ENCODE data around the gene AGAP4. TPM values are rescaled to one million over a fixed set of nuclear protein-coding genes. Genes with fewer than 3 reads are reported as not detected.
"Not testable (repeated sequence)": the region's sequence is repeated elsewhere in the genome, so short reads cannot be mapped to it uniquely, and the experiment has no call there.

Gene AGAP4
- total RNA-seq, 1 donor from 2014 or later: 18.4 TPM

DNA sequence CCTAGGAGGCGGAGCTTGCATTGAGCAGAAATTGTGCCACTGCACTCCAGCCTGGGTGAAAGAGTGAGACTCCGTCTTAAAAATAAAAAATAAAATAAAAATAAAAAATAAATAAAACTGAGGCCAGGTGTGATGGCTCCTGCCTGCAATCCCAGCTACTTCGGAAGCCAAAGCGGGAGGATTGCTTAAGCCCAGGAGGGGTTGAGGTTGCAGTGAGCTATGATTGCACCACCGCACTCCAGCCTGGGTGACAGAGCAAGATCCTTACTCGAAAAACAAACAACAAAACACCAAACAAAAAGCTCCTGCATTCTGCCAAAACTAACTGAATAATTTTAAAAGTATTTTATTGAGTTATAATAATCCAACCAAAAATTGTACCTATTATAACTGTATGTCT is 36.2 kb downstream of the AGAP4 start:
- H3K4me1 ChIP-seq (ENCODE audit: insufficient read depth, low read length): peaks cover 4% of the 10 kb centered on the region
- no peaks in the 10 kb centered on the region for H3K27me3 Mint-ChIP-seq (ENCODE audit: low read depth, unreplicated experiment)
- peaks cover 6% of the 10 kb centered on the region for H3K4me1 Mint-ChIP-seq (ENCODE audit: low read depth, unreplicated experiment)
- no peak for TF ChIP-seq EZH2 (IDR thresholded peaks at IDR 0.05; ENCODE audit: insufficient read depth, low read length)
- TF ChIP-seq, protein P1, sequence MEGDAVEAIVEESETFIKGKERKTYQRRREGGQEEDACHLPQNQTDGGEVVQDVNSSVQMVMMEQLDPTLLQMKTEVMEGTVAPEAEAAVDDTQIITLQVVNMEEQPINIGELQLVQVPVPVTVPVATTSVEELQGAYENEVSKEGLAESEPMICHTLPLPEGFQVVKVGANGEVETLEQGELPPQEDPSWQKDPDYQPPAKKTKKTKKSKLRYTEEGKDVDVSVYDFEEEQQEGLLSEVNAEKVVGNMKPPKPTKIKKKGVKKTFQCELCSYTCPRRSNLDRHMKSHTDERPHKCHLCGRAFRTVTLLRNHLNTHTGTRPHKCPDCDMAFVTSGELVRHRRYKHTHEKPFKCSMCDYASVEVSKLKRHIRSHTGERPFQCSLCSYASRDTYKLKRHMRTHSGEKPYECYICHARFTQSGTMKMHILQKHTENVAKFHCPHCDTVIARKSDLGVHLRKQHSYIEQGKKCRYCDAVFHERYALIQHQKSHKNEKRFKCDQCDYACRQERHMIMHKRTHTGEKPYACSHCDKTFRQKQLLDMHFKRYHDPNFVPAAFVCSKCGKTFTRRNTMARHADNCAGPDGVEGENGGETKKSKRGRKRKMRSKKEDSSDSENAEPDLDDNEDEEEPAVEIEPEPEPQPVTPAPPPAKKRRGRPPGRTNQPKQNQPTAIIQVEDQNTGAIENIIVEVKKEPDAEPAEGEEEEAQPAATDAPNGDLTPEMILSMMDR (IDR thresholded peaks at IDR 0.05; ENCODE audit: insufficient read depth, low read depth, low read length): no peak
- H3K4me3 Mint-ChIP-seq (ENCODE audit: unreplicated experiment): no peak overlapping the region
- no peaks in the 10 kb centered on the region for H3K9me3 ChIP-seq (ENCODE audit: insufficient read depth, low read depth, low read length)
- no peak overlapping the region for H3K9ac ChIP-seq (ENCODE audit: low read length)
- no peaks in the 10 kb centered on the region for H3K27me3 ChIP-seq (ENCODE audit: insufficient read depth, low read length)
- DNase-seq (ENCODE audit: low read depth) (no peak), FAIRE-seq (no peak)
- H3K36me3 ChIP-seq (ENCODE audit: insufficient read depth, low read length): no peaks in the 10 kb centered on the region
- H3K4me2 ChIP-seq (ENCODE audit: low read length): no peak overlapping the region
- no peaks in the 10 kb centered on the region for H3K36me3 Mint-ChIP-seq (ENCODE audit: low read depth, unreplicated experiment)
- H4K20me1 ChIP-seq (ENCODE audit: insufficient read depth, low read length): no peaks in the 10 kb centered on the region
- no peak overlapping the region for H3K27ac ChIP-seq (ENCODE audit: low read depth, low read length)
- H3K4me3 ChIP-seq (ENCODE audit: insufficient read depth, low read depth, low read length): no peak overlapping the region
- H2AFZ ChIP-seq (ENCODE audit: low read depth, low read length): no peak overlapping the region
- no peaks in the 10 kb centered on the region for H3K79me2 ChIP-seq (ENCODE audit: insufficient read depth, low read length)
- H3K9me3 Mint-ChIP-seq (ENCODE audit: unreplicated experiment): no peaks in the 10 kb centered on the region
- no peak overlapping the region for H3K27ac Mint-ChIP-seq (ENCODE audit: unreplicated experiment)

DNA sequence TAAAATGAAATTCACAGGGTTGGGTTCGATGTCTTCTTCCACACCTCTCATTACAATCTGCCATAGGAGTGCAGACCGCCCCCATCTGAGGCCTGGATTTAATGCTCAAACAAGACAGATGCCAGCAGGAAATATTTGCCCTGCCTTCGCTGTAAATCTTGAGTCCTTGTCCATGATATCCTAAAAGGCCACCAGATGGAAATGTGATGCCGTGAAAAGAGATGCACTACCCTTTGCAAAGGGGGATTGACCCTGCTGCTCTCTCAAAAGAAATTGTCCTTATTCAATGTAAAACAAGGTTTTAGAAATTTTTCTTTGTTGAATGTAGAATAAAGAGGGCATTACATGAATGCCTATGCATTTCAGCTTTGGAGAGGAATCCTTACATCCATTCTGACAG is 37.5 kb downstream of the AGAP4 start:
- Mint-ChIP-seq H3K27ac (ENCODE audit: unreplicated experiment) (no peak overlapping the region), H3K4me3 (ENCODE audit: unreplicated experiment) (no peak overlapping the region), H3K9me3 (ENCODE audit: unreplicated experiment) (peaks cover 4% of the 10 kb centered on the region), H3K36me3 (ENCODE audit: low read depth, unreplicated experiment) (no peaks in the 10 kb centered on the region), H3K4me1 (ENCODE audit: low read depth, unreplicated experiment) (peaks cover 12% of the 10 kb centered on the region), H3K27me3 (ENCODE audit: low read depth, unreplicated experiment) (no peaks in the 10 kb centered on the region)
- H4K20me1 ChIP-seq (ENCODE audit: insufficient read depth, low read length): no peaks in the 10 kb centered on the region
- no peaks in the 10 kb centered on the region for H3K36me3 ChIP-seq (ENCODE audit: insufficient read depth, low read length)
- H2AFZ ChIP-seq (ENCODE audit: low read depth, low read length): no peak overlapping the region
- no peaks in the 10 kb centered on the region for H3K27me3 ChIP-seq (ENCODE audit: insufficient read depth, low read length)
- peaks cover 2% of the 10 kb centered on the region for H3K4me1 ChIP-seq (ENCODE audit: insufficient read depth, low read length)
- no peak for TF ChIP-seq EZH2 (IDR thresholded peaks at IDR 0.05; ENCODE audit: insufficient read depth, low read length)
- TF ChIP-seq, protein P1 (IDR thresholded peaks at IDR 0.05; ENCODE audit: insufficient read depth, low read depth, low read length): no peak
- FAIRE-seq: no peak
- H3K4me3 ChIP-seq (ENCODE audit: insufficient read depth, low read depth, low read length): no peak overlapping the region
- no peaks in the 10 kb centered on the region for H3K9me3 ChIP-seq (ENCODE audit: insufficient read depth, low read depth, low read length)
- H3K27ac ChIP-seq (ENCODE audit: low read depth, low read length): no peak overlapping the region
- no peak overlapping the region for H3K9ac ChIP-seq (ENCODE audit: low read length)
- no peak for DNase-seq (ENCODE audit: low read depth)
- no peaks in the 10 kb centered on the region for H3K79me2 ChIP-seq (ENCODE audit: insufficient read depth, low read length)
- H3K4me2 ChIP-seq (ENCODE audit: low read length): no peak overlapping the region

DNA sequence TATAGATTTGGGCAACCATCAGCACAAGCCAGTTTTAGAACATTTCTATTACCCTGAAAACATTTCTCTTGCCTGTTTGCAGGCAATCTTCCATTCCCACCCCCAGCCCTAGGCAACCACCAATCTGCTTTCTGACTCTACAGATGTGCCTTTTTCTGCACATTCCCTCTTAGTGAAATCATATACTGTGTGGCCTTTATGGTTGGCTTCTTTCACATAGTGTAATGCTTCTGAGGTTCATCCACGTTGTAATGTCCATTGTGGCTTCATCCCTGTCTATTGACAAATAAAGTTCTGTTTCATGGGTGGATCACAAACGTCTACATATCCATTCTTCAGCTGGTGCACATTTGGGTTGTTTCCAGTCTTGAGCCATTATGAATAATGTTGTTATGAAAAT is 42.3 kb downstream of the AGAP4 start:
- H3K4me2 ChIP-seq (ENCODE audit: low read length); H3K4me3 Mint-ChIP-seq (ENCODE audit: unreplicated experiment); H3K4me1 ChIP-seq (ENCODE audit: insufficient read depth, low read length); H3K27ac ChIP-seq (ENCODE audit: low read depth, low read length); H3K27me3 ChIP-seq (ENCODE audit: insufficient read depth, low read length); H3K36me3 Mint-ChIP-seq (ENCODE audit: low read depth, unreplicated experiment); H3K36me3 ChIP-seq (ENCODE audit: insufficient read depth, low read length); H3K9me3 ChIP-seq (ENCODE audit: insufficient read depth, low read depth, low read length); H3K9ac ChIP-seq (ENCODE audit: low read length); H2AFZ ChIP-seq (ENCODE audit: low read depth, low read length); H3K4me3 ChIP-seq (ENCODE audit: insufficient read depth, low read depth, low read length); H3K27me3 Mint-ChIP-seq (ENCODE audit: low read depth, unreplicated experiment); H3K79me2 ChIP-seq (ENCODE audit: insufficient read depth, low read length); H4K20me1 ChIP-seq (ENCODE audit: insufficient read depth, low read length); FAIRE-seq: not testable (repeated sequence)
- Mint-ChIP-seq H3K4me1 (ENCODE audit: low read depth, unreplicated experiment) (peaks cover 14% of the 10 kb centered on the region), H3K9me3 (ENCODE audit: unreplicated experiment) (peaks cover 12% of the 10 kb centered on the region), H3K27ac (ENCODE audit: unreplicated experiment) (peak overlapping the region; percentile 59)
- DNase-seq (ENCODE audit: low read depth): peak; percentile 12

DNA sequence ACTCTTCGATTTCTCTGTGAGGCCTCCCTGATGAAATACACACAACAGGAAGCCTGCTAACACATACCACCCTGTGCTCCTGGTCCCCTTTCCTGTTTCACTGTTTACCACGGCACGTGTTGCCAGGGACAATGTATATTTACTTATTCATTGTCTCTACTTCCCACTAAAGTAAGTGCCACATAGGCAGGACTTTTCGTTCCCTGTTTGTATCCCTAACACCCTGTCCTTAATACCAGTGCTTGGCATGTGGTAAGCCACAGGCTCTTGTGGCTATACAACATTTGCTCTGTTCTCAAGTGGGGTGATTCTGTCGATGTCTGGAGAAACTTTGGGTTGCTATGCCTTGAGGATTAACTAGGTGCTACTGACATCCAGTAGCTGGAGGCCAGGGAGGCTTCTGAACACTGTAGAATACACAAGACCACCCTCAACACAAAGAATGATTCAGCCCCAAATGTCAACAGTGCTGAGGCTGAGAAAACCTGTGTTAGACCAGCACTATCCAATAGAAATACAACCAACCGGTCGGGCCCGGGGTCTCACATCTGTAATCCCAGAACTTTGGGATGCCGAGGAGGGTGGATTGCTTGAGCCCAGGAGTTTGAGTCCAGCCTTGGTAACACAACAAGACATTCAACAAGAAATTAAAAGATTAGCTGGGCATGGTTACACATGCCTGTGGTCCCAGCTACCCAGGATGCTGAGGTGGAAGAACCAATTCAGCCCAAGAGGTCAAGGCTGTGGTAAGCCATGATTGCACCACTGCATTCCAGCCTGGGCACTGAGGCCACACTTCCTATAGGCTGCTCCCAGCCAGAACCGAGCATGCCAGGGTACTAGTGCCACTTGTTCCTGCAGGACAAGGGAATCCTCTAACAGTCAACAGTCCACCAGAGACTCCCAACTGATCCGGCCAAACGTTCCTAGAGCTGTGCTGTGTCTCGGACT is 44.0 kb downstream of the AGAP4 start:
- H3K4me2 ChIP-seq (ENCODE audit: low read length); H3K27ac ChIP-seq (ENCODE audit: low read depth, low read length); H2AFZ ChIP-seq (ENCODE audit: low read depth, low read length); H3K27me3 ChIP-seq (ENCODE audit: insufficient read depth, low read length); H3K27me3 Mint-ChIP-seq (ENCODE audit: low read depth, unreplicated experiment); H3K4me3 ChIP-seq (ENCODE audit: insufficient read depth, low read depth, low read length); H4K20me1 ChIP-seq (ENCODE audit: insufficient read depth, low read length); H3K9me3 ChIP-seq (ENCODE audit: insufficient read depth, low read depth, low read length); FAIRE-seq; H3K9ac ChIP-seq (ENCODE audit: low read length); H3K36me3 Mint-ChIP-seq (ENCODE audit: low read depth, unreplicated experiment); H3K36me3 ChIP-seq (ENCODE audit: insufficient read depth, low read length); H3K4me1 ChIP-seq (ENCODE audit: insufficient read depth, low read length); H3K79me2 ChIP-seq (ENCODE audit: insufficient read depth, low read length): not testable (repeated sequence)
- peak overlapping the region; percentile 9 for H3K4me3 Mint-ChIP-seq (ENCODE audit: unreplicated experiment)
- peak overlapping the region; percentile 62 for H3K27ac Mint-ChIP-seq (ENCODE audit: unreplicated experiment)
- DNase-seq (ENCODE audit: low read depth): peak; percentile 23
- peaks cover 12% of the 10 kb centered on the region for H3K9me3 Mint-ChIP-seq (ENCODE audit: unreplicated experiment)
- peaks cover 14% of the 10 kb centered on the region for H3K4me1 Mint-ChIP-seq (ENCODE audit: low read depth, unreplicated experiment)

Data from astrocyte (in vitro differentiated cells and primary cell).